Stimulated activated CD8-positive, alpha-beta memory T cell treated with anti-CD3 and anti-CD28 coated beads, Interleukin-12 subunit alpha, Interleukin-12 subunit beta, amount 100 ng/mL, for 24 hours (primary cell): ENCODE data around the gene KIF6.

ENCODE experiments used
- DNase-seq: peaks from one replicate; pipeline ENCODE4 v3.0.0-alpha.2; 2020; ENCODE audit errors: extremely low read depth

KIF6 gene

DNA sequence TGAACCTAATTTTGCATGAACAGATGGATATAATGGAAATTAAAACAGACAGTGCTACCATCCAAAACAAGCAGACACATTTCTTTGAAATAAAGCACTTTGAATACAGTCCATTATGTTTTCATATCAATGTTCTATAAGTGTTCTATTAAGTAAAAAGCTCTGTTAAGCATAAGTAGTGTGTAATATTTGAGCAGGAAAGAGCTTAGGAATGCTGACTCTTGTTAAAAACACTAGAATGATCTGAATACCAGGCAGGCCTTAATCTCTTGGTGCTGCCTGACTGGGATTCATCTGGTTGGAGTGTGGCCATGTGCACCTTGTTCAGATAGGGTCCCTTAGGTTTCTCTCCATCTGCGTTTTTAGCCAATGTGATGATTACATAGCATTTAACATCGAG is 130.9 kb downstream of the KIF6 start:
- DNase-seq: no peak

DNA sequence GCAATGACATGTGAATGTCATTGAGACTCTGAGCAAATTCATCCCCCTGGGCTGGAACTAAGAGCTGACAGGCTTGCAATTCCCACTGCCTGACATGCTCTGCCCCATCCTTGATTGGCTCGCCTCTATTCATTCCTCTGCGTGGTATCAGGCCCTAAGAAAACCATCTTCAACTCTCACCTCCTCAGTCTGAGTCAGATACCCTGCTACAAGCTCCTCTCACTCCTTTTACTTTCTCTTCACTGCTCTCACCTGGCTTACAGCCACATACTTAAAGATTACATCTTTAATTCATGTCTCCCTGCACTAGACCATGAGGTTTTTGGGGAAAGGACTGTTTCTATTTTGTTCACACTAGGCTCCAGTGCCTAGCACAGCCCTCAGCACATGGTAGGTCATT is 131.6 kb downstream of the KIF6 start:
- no peak for DNase-seq

DNA sequence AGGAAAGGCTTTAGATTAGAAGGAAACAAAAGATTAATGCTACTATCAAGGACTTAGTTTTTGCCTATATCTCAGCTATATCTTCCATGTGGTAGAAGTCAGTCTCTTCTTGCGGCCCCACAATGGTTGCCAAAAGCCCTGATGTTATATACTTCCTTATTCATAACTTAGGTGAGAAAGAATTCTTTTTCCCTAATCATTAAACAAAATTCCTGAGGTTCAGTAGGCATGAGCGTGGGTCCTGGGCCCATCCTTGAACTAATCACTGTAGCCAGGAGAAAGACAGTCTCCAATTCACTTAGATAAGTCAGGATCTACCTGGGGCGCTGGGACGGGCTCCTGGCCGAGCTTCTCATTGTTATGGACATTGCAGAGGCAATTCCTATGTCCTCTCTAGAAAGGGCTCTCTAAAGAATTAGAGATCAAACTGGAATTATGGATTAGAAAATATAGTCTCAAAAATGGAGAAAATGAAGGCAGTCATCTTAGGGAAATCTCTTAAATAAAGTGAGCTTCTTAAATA is 134.3 kb downstream of the KIF6 start:
- no peak for DNase-seq

DNA sequence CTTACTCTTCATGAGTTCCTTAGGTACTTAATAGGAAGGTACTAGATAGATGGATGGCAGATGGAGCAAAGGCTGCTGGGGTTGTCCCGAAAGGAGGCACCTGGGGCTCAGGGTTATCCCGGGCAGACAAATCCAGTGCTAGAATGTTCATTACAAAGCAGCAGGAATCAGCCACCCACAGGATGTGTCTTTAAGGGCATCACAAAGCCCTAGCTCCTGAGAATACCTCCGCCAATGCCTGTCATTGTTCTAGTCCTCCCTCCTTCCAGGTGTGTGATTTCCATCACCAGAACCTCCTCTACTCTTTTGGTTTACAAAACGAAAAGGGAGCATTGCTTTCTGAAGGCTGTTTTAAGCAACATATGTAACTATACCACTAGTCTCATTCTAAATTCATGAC is 138.1 kb downstream of the KIF6 start:
- DNase-seq: no peak

DNA sequence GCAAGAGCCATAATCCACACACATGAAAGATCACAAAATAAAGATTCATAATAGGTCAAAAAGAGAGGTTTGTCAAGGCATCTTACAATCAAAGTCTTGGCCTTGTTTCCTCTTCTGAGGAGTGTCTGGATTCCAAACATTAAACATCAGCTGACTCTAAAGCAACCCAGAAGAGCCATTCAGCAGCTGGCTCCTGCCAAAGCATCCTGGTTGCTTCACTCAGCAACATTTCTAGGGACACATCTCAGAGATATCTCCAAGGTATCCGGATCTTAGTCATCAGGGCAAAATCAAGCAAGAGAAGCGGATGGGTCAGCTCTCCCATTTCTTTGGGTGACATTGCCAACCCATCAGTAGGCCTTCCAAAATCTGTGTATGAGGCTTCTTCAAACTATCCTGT is 139.6 kb downstream of the KIF6 start:
- DNase-seq: no peak

DNA sequence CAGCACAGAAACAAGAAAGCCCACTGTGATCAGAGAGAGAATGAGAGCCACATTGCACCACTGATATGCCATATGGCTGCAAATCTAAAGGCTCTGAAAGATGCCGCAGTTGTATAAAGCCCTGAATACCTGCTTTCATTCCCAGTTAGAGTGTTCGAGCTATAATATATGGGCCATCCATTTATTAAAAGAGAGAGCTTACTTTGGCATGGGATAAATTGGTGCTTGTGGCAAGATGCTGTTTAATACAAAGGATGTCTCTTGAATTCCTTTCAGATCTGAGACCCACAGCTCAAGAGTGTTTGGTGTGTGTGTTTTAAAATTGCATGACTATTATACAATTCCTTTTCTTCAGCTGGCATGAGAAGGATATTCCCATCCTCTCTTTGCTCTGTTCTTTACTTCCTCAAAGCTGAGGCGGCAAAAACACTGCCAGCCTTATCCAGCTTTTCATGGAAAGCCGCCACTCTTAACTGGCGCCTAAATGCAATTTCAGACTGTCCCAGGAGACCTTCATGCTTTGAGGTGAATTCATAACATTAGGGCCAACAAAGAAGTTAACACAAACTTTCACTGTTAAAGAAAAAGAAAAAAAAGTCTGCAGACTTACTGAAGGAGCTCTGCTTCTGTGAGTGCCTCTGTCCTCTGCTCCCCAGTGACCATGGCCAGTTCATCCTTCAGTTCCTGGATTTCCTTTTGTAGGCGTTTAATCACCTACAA is 147.6 kb downstream of the KIF6 start:
- no peak for DNase-seq

DNA sequence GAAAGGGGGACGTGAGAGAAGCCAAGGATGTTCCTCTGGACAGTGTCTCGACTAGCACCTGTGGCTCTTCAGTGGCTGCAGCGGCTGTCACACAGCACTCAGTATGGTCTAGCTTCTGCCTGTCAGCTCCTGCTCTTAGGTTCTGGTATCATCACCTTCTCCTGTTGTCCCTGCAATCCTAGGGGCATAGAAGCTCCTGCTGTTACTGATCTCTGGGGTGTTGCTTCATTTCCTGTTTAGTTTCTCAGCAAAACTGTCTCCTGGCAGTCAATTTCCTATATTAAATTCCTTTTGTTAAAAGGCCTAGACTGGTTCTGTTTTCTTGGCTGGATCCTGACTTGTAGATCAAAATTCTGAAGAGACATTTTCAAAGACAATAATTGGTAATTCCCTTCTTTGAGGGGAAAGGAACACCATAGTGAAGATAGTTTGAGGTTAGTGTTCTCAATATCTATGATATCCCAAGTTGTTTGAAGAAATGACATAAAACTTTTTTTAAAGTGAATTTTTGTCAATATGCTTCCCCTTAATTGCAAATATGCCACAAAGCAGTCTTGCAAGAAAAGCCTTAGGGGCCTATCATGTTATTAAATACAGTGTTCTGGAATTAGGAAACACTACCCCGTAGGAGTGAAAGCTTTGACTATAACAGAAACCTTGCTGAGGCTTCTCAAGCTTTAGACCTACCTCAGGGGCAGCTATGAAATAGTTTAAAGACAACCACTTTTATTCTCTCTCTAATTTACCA is 148.5 kb downstream of the KIF6 start:
- no peak for DNase-seq

DNA sequence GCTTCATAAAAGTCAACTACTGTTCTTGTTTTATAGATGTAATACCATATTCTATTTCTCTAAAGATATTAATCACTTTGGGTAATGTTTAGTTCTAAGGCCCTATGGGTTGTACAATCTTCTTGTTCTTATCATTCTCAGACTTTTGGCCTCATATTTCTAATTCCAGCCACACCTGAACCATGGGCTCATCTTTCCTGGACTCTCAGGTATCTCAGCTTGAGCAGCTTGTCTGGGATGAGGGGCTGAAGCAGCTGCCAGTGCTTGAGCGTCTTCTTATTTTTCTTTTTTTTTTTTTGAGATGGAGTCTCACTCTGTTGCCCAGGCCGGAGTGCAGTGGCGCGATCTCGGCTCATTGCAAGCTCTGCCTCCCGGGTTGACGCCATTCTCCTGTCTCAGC is 150.2 kb downstream of the KIF6 start:
- no peak for DNase-seq

DNA sequence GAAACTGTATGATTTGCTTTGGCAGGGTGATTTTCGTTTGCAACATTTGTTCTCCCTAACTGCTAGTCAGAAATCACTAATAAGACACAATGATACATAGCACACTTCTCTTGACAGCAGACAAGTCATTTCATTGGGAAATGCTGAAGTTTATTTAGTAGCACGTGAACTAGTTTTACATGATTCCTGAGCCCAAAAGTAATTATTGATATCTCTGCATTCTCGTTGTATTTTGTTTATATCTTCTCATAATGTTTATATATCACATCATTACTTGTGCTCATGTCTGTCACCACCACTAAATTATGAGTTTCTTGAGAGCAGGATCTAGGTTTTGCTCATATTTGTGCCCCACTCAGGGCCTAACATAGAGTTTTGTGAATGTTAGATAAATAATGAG is 151.7 kb downstream of the KIF6 start:
- DNase-seq: no peak

DNA sequence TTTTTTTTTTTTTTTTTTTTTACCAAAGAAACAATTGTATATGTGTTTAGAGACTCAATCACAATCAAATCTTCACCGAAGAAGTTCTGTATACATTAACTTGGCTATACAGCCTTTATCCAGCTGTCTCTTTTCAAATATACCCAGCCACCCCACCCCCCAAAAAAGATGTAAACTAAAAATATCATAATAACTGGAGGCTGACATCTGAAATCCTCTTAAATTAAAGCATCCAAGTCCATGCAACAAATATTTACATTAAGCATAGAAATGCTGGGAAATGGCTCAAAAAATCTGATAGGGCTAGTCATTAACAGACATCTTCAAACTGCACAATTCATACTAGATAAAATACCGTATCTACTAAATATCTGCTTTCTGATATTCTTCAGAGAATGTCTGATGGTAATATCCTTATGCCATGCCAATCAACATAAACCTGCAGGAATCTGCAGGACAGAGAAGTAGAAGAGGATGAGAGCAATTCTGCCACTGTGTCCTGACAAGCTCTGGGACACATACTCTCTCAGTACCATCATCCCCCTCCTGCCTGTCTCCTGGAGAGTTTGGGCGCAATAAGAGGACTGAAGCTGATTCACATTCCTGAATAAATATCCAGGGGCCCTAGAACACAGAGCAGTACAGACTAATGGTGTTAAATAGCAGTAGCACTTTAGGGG is 152.4 kb downstream of the KIF6 start:
- no peak for DNase-seq

DNA sequence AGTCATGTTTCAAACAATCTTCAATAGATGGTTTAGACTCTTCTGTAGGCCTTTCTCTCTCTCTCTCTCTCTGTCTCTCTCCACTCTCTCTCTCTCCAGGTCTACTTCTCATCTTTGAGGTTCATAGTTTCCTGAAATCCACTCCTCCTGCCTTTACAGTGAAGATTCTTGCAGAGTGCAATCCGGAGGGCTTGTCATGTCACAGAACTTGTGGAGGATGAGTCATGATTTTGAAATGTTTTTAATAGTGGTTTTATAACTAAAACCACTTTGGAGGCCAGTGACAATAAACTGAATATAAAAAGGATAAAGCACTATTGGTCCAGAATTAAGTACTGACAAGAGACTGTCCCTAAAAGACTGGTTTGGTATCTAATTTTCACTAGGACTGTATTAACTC is 156.3 kb downstream of the KIF6 start:
- no peak for DNase-seq

DNA sequence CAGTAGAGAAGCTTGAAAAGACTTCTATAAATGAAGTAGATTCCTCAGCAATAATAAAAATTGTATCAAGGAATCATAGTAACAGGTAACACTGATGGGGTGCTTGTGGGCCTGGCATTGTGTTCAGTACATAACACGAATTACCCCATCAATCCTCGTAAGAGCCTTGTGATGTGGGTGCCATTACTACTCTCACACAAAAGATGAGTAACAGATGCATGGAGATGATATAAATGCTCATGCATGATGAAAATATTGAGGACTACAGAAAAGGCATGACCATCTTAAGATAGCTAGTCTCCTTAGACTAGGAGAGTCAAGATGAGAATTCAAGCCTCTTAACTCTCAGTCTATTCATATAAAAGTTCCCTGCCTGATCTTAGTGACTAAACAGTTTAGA is 158.1 kb downstream of the KIF6 start:
- no peak for DNase-seq

DNA sequence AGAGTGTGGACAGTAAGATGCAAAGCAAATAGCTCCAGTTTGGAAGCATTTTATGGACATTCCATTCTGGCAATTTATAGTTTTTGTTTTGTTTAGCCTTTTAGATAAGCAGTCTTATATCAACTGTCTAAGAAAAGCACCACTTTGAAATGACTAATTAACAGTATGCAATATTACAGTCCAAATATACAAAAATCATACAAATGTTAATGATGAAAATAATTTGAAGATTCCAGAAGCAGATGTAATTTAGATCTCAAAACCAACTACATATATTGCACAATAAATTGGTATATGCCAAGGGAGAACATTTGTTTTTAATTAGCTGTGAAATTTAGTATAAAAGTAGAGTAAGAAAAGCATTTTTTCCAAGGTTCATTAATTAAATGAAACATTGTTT is 158.8 kb downstream of the KIF6 start:
- no peak for DNase-seq

DNA sequence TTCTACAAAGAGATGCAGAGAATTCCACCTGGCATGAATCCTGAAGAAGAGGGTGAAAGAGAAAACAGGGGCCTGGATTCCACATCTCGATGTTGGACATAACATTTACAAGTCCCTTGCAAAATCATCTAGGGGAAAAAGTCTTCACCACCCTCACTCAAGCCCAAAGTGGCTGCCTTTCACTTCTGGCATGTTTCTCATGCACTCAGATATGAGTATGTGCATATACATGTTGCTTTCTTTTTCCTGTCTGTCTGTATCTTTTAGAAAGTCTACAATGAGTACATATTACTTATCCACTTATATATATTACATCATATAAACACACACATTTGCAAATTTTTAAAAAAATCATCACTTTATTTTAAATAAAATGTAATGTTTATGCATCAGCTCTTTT is 159.3 kb downstream of the KIF6 start:
- DNase-seq: no peak

DNA sequence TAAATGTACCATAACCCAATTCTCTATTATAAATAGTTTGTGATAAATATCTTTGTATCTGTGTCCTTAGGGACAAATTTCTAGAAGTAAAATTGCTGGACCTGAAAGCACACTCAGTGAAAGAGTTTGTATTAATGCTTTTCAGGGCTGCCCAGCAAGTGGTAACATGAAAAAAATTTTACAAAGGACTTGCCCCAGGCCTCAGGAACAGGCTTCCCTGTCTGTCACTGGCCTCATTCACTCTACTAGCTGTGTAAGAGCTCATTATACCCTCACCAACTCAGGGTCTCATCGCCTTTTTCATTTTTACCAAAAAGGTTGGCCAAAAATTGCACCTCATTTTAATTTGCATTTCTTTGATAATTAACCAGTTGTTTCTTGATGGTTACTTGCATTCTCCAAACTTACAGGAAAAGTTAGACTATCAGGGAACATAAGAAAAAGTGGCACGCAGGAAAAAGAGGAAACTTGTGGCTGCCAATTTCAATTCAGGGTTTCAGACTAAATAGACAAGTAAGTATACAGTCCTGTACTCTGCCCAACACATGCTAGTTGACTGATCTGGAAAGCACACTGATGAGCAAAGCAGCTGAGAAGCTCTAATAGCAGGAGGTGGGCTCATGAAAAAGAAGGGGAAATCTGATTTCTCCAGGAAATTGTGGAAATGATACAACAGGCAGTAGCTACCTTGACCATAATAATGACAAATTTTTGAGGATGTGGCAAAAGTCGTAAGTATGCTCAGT is 161.5 kb downstream of the KIF6 start:
- DNase-seq: no peak

DNA sequence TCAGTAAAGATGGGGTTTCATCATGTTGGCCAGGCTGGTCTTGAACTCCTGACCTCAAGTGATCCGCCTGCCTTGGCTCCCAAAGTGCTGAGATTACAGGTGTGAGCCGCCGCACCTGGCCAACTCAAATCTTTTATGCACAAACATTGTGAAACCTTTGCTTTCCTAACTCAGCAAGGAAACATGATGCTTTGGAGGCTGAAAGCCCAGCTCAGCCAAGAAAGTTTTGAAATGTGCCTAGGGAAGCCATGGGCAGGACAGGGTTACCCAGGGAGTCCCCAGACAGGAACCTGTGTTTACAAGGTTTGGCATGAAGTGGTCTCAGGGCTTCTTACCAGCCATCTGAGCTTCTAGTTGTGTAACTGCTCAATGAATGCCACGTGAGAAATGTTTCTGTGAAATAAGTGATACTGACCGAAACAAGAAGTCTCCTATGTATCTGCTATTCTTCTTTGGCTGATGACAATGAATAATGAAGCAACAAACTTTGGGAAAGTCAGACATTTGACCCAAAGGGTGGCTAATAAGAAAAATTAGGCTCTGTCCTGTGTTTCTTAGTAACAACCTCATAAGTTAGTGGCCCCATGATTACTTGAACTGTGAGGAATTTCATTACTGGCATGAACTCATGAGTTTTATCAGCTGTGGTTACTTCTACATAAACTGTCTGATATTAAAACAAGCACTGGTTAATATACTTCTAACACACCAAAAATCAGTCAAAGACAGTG is 163.5 kb downstream of the KIF6 start:
- DNase-seq: no peak

DNA sequence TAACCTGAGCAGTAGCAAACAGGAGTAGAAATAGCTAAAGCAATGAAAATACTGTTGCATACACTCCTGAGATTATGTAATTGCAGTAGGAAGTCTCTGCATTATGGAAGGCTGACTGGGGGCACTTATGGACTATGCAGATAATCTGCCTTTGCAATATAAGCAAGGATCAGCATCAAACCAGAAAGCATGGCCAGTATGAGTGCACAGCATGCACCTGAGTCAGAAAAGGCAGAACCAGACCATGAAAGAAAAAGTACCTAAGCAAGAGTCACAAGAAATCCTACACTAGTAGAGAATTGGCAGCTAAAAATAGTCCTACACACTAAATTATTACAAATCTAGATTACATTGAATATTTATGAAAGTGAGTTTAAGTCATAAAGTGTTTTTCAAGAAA is 164.3 kb downstream of the KIF6 start:
- DNase-seq: no peak

DNA sequence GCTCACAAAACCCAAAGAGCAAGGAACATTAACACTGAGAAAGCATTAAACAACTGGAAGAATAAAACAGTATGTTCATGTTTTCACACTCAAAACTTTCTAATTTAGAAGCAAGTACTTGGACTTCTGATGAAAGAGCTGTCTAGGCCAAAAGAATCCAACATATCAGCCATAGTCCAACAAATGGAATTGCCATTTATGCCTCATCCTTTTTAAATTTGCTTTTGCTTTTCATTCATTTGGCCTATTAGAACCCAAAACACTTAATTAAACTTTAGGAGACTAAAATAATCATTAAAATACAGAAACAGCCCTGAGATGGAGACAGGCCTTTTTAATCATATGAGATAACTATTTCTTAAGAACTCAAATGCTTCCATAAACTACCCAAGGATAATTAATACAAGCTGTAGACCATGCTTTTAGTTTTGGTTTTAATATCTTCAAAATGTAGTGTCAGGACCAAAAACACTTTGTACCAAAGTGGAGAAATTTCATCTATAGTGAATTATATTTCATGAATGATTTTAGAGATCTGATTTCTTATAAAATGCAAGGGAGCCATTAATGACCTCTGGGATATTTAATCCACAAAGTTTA is 166.5 kb downstream of the KIF6 start:
- DNase-seq: no peak

DNA sequence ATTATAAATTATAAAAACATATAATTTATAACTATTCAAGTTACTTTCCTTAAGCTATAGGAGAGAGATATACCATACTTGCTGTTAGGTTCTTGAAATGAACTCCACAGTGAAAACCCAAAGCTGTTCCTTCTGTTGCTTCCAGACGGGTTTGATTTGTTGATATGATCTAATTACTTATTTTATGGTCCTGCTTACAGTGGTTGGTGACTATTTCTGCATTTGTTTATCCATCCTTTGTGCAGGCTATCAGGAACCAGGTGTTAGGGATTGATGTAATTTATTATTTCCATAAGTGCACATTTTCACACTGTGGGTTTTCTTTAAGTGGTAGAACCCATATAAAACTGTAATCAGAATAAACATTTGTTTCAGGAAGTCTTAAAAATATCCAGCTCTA is 167.1 kb downstream of the KIF6 start:
- no peak for DNase-seq

DNA sequence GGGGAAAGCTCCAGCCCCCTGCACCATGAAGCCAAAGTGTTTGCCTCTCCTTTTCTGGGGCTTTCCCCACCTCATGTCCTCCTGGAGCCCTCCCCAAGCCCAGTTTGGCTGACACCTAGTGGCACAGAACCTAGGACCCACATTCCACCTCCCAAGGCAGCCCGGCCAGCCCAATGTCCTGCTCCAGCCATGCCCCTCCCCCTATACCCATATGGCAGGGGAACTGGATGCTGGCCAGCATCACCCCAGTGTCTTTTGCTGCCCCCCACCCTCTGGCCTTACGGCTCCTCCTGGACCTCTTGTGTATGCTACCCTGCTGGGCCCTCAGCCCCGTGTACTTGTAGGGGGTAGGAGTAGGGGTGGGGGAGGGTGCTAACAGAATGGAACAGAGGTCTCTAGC is 170.1 kb downstream of the KIF6 start:
- no peak for DNase-seq
